ENCODE results near the gene RND3.

Gene RND3

GRCh38 chr2:150464270-150464669 lies 23.2 kb downstream of the RND3 start:
- Mint-ChIP-seq H3K27ac (no peak overlapping the region), H3K4me3 (no peak overlapping the region), H3K4me1 (no peaks in the 10 kb centered on the region), H3K9me3 (no peaks in the 10 kb centered on the region), H3K36me3 (no peaks in the 10 kb centered on the region), H3K27me3 (no peaks in the 10 kb centered on the region)
- no peak for DNase-seq (ENCODE audit: low spot score in 2 of 2)
- ATAC-seq (ENCODE audit: low read depth): no peak

- Mint-ChIP-seq H3K9me3 (no peaks in the 10 kb centered on the region), H3K27ac (no peak overlapping the region), H3K36me3 (no peaks in the 10 kb centered on the region), H3K27me3 (no peaks in the 10 kb centered on the region), H3K4me1 (no peaks in the 10 kb centered on the region), H3K4me3 (no peak overlapping the region)
- DNase-seq (ENCODE audit: low spot score in 2 of 2): no peak
- no peak for ATAC-seq (ENCODE audit: low read depth)
These were observed 24.7 kb downstream of the RND3 start for GRCh38 chr2:150462770-150463169.

- ATAC-seq (ENCODE audit: low read depth) (no peak), DNase-seq (ENCODE audit: low spot score in 2 of 2) (no peak)
- Mint-ChIP-seq H3K4me1 (no peaks in the 10 kb centered on the region), H3K36me3 (no peaks in the 10 kb centered on the region), H3K9me3 (no peaks in the 10 kb centered on the region), H3K4me3 (no peak overlapping the region), H3K27ac (no peak overlapping the region), H3K27me3 (no peaks in the 10 kb centered on the region)
These were observed 28.2 kb downstream of the RND3 start for GRCh38 chr2:150459281-150459680.

GRCh38 chr2:150450765-150451164 lies 36.7 kb downstream of the RND3 start:
- DNase-seq (ENCODE audit: low spot score in 2 of 2): no peak
- H3K4me1 Mint-ChIP-seq: no peaks in the 10 kb centered on the region
- no peak overlapping the region for H3K4me3 Mint-ChIP-seq
- H3K9me3 Mint-ChIP-seq: peaks cover 3% of the 10 kb centered on the region
- no peaks in the 10 kb centered on the region for H3K27me3 Mint-ChIP-seq
- H3K36me3 Mint-ChIP-seq: no peaks in the 10 kb centered on the region
- no peak overlapping the region for H3K27ac Mint-ChIP-seq
- ATAC-seq (ENCODE audit: low read depth): no peak

GRCh38 chr2:150449856-150450255 lies 37.6 kb downstream of the RND3 start:
- Mint-ChIP-seq H3K36me3 (no peaks in the 10 kb centered on the region), H3K9me3 (peaks cover 6% of the 10 kb centered on the region), H3K4me3 (no peak overlapping the region)

GRCh38 chr2:150445398-150445797 lies 42.1 kb downstream of the RND3 start:
- Mint-ChIP-seq H3K36me3 (no peaks in the 10 kb centered on the region), H3K27me3 (no peaks in the 10 kb centered on the region)
- ATAC-seq (ENCODE audit: low read depth): no peak

More at GRCh38 chr2:150449856-150450255, 37.6 kb downstream of the RND3 start:
- no peaks in the 10 kb centered on the region for H3K27me3 Mint-ChIP-seq
- H3K27ac Mint-ChIP-seq: no peak overlapping the region
- DNase-seq (ENCODE audit: low spot score in 2 of 2) (no peak), ATAC-seq (ENCODE audit: low read depth) (no peak)
- no peaks in the 10 kb centered on the region for H3K4me1 Mint-ChIP-seq

GRCh38 chr2:150442484-150442883 lies 45.0 kb downstream of the RND3 start:
- Mint-ChIP-seq H3K4me1 (no peaks in the 10 kb centered on the region), H3K27me3 (no peaks in the 10 kb centered on the region), H3K9me3 (peaks cover 3% of the 10 kb centered on the region), H3K27ac (no peak overlapping the region), H3K4me3 (no peak overlapping the region), H3K36me3 (no peaks in the 10 kb centered on the region)
- ATAC-seq (ENCODE audit: low read depth) (no peak), DNase-seq (ENCODE audit: low spot score in 2 of 2) (no peak)

More at GRCh38 chr2:150445398-150445797, 42.1 kb downstream of the RND3 start:
- no peak overlapping the region for H3K27ac Mint-ChIP-seq
- H3K4me3 Mint-ChIP-seq: no peak overlapping the region
- H3K9me3 Mint-ChIP-seq: peaks cover 3% of the 10 kb centered on the region
- no peaks in the 10 kb centered on the region for H3K4me1 Mint-ChIP-seq
- no peak for DNase-seq (ENCODE audit: low spot score in 2 of 2)

- ATAC-seq (ENCODE audit: low read depth): no peak
- DNase-seq (ENCODE audit: low spot score in 2 of 2): no peak
- Mint-ChIP-seq H3K36me3 (no peaks in the 10 kb centered on the region), H3K27ac (no peak overlapping the region), H3K4me3 (no peak overlapping the region), H3K27me3 (no peaks in the 10 kb centered on the region), H3K4me1 (no peaks in the 10 kb centered on the region), H3K9me3 (peaks cover 10% of the 10 kb centered on the region)
These were observed 45.7 kb downstream of the RND3 start for GRCh38 chr2:150441784-150442183.

GRCh38 chr2:150441226-150441625 lies 46.2 kb downstream of the RND3 start:
- Mint-ChIP-seq H3K4me1 (no peaks in the 10 kb centered on the region), H3K27ac (no peak overlapping the region), H3K27me3 (no peaks in the 10 kb centered on the region), H3K9me3 (peaks cover 11% of the 10 kb centered on the region), H3K36me3 (no peaks in the 10 kb centered on the region), H3K4me3 (no peak overlapping the region)
- ATAC-seq (ENCODE audit: low read depth) (no peak), DNase-seq (ENCODE audit: low spot score in 2 of 2) (no peak)

GRCh38 chr2:150438654-150439053 lies 48.8 kb downstream of the RND3 start:
- H3K4me1 Mint-ChIP-seq: no peaks in the 10 kb centered on the region
- no peak overlapping the region for H3K4me3 Mint-ChIP-seq
- no peak overlapping the region for H3K27ac Mint-ChIP-seq
- no peaks in the 10 kb centered on the region for H3K27me3 Mint-ChIP-seq
- H3K9me3 Mint-ChIP-seq: peaks cover 13% of the 10 kb centered on the region
- no peak for ATAC-seq (ENCODE audit: low read depth)
- DNase-seq (ENCODE audit: low spot score in 2 of 2): no peak
- H3K36me3 Mint-ChIP-seq: no peaks in the 10 kb centered on the region

GRCh38 chr2:150438041-150438440 lies 49.4 kb downstream of the RND3 start:
- no peaks in the 10 kb centered on the region for H3K4me1 Mint-ChIP-seq
- no peak for ATAC-seq (ENCODE audit: low read depth)

GRCh38 chr2:150432312-150432625 lies 55.2 kb downstream of the RND3 start:
- Mint-ChIP-seq H3K27me3 (no peaks in the 10 kb centered on the region), H3K27ac (no peak overlapping the region), H3K4me3 (no peak overlapping the region), H3K9me3 (peaks cover 11% of the 10 kb centered on the region), H3K4me1 (no peaks in the 10 kb centered on the region), H3K36me3 (no peaks in the 10 kb centered on the region)
- DNase-seq (ENCODE audit: low spot score in 2 of 2) (no peak), ATAC-seq (ENCODE audit: low read depth) (no peak)

More at GRCh38 chr2:150438041-150438440, 49.4 kb downstream of the RND3 start:
- DNase-seq (ENCODE audit: low spot score in 2 of 2): no peak
- no peak overlapping the region for H3K4me3 Mint-ChIP-seq
- no peaks in the 10 kb centered on the region for H3K36me3 Mint-ChIP-seq
- no peak overlapping the region for H3K27ac Mint-ChIP-seq
- H3K27me3 Mint-ChIP-seq: no peaks in the 10 kb centered on the region
- peaks cover 13% of the 10 kb centered on the region for H3K9me3 Mint-ChIP-seq

- ATAC-seq (ENCODE audit: low read depth): no peak
- H3K9me3 Mint-ChIP-seq: peaks cover 6% of the 10 kb centered on the region
- H3K27ac Mint-ChIP-seq: no peak overlapping the region
These were observed 55.7 kb downstream of the RND3 start for GRCh38 chr2:150431561-150432311.

GRCh38 chr2:150429384-150429961 lies 58.0 kb downstream of the RND3 start:
- H3K36me3 Mint-ChIP-seq: no peaks in the 10 kb centered on the region
- DNase-seq (ENCODE audit: low spot score in 2 of 2): no peak
- H3K4me3 Mint-ChIP-seq: no peak overlapping the region
- no peaks in the 10 kb centered on the region for H3K27me3 Mint-ChIP-seq
- no peak for ATAC-seq (ENCODE audit: low read depth)
- no peaks in the 10 kb centered on the region for H3K4me1 Mint-ChIP-seq
- H3K27ac Mint-ChIP-seq: no peak overlapping the region
- no peaks in the 10 kb centered on the region for H3K9me3 Mint-ChIP-seq

More at GRCh38 chr2:150431561-150432311, 55.7 kb downstream of the RND3 start:
- no peak for DNase-seq (ENCODE audit: low spot score in 2 of 2)
- no peaks in the 10 kb centered on the region for H3K36me3 Mint-ChIP-seq
- no peaks in the 10 kb centered on the region for H3K4me1 Mint-ChIP-seq
- no peak overlapping the region for H3K4me3 Mint-ChIP-seq
- H3K27me3 Mint-ChIP-seq: no peaks in the 10 kb centered on the region

- no peak overlapping the region for H3K27ac Mint-ChIP-seq
- H3K36me3 Mint-ChIP-seq: no peaks in the 10 kb centered on the region
These were observed 58.8 kb downstream of the RND3 start for GRCh38 chr2:150428641-150429040.

More at GRCh38 chr2:150428641-150429040, 58.8 kb downstream of the RND3 start:
- no peaks in the 10 kb centered on the region for H3K27me3 Mint-ChIP-seq
- no peak for DNase-seq (ENCODE audit: low spot score in 2 of 2)
- no peak overlapping the region for H3K4me3 Mint-ChIP-seq
- no peaks in the 10 kb centered on the region for H3K9me3 Mint-ChIP-seq
- ATAC-seq (ENCODE audit: low read depth): no peak
- no peaks in the 10 kb centered on the region for H3K4me1 Mint-ChIP-seq

Measured in memory B cell (primary cell).